GM21786 (cell line): ENCODE results near the gene RIC8B.

ENCODE experiments used
- ATAC-seq: cut with Tn5 transposase; IDR thresholded peaks from one replicate; pipeline ENCODE4 v1.9.1; 2021; ENCODE audit not compliant: unreplicated experiment

RIC8B gene

GRCh38 chr12:106934277-106934676 is 159.8 kb downstream of the RIC8B start:
- ATAC-seq, result no peak
